ENCODE results near the gene ZNF195.
"Not testable (repeated sequence)": the region's sequence is repeated elsewhere in the genome, so short reads cannot be mapped to it uniquely, and the experiment has no call there.

The ZNF195 gene

DNA sequence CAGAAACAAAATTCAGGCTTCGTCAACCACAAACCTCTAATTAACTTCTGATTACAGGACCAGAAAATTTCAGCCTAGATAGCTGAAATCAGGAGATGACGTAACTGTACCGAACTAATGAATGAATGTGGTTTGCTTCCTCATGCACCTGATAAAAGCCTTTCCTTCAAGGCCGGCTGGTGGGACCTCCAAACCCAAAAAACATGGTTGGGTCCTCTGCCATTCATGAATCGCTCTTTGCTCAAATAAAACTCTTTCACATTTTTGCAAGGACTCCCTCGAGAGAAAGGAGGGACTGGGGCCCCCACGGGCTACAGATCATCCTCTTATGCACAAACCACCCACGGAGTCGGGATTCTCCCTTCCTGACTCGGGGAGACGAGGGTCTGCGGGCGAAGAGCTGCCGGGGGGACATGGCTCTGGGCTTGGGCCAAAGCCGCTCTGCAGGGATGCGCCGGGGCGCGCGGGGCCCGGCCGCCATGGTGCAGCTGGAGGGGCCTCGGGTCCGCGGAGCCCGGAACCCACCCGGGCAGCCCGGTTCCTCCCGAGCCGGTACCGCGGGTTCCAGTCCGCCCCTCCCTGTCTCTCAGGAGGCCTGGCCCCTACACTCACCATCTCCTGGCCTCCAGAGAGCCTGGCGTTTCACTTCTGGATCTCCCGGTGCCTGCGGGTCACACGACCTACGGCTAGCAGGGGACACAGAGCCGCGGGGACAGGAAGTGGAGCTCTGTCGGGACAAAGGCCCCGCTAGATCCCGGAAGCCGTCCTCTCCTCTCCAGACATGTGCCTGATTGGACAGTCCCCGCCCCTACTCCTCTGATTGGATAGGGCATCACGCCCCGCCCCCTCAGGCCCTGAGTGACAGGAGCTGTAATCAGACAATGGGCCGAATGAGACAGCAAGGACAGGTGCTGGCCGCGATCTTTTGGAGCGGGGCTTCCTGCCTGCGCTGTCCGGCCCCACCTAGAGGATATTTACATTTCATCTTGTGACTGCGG lies at the start of gene ZNF195:
ZNF195 (minus strand) TSS at position 721 of the 998 bp plus-strand sequence; CDS start at position 615, 106 bp downstream.
- peak; percentile 99 for DNase-seq (ENCODE audit: extremely low spot score)
- TF ChIP-seq, protein P1, sequence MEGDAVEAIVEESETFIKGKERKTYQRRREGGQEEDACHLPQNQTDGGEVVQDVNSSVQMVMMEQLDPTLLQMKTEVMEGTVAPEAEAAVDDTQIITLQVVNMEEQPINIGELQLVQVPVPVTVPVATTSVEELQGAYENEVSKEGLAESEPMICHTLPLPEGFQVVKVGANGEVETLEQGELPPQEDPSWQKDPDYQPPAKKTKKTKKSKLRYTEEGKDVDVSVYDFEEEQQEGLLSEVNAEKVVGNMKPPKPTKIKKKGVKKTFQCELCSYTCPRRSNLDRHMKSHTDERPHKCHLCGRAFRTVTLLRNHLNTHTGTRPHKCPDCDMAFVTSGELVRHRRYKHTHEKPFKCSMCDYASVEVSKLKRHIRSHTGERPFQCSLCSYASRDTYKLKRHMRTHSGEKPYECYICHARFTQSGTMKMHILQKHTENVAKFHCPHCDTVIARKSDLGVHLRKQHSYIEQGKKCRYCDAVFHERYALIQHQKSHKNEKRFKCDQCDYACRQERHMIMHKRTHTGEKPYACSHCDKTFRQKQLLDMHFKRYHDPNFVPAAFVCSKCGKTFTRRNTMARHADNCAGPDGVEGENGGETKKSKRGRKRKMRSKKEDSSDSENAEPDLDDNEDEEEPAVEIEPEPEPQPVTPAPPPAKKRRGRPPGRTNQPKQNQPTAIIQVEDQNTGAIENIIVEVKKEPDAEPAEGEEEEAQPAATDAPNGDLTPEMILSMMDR (IDR thresholded peaks at IDR 0.05; ENCODE audit: control extremely low read depth, extremely low read depth, low read depth, missing control alignments): no peak
- ChIA-PET POLR2A (interaction anchor here (0.6 kb wide), 1 partner anchor 432 kb away, joined by 3 read pairs; no protein-coding TSS in a partner anchor), CTCF (interaction anchor here (0.6 to 6.4 kb wide), 4 partner anchors 25 to 37 kb away, joined by 3 to 36 read pairs (median 4); no protein-coding TSS in a partner anchor)

DNA sequence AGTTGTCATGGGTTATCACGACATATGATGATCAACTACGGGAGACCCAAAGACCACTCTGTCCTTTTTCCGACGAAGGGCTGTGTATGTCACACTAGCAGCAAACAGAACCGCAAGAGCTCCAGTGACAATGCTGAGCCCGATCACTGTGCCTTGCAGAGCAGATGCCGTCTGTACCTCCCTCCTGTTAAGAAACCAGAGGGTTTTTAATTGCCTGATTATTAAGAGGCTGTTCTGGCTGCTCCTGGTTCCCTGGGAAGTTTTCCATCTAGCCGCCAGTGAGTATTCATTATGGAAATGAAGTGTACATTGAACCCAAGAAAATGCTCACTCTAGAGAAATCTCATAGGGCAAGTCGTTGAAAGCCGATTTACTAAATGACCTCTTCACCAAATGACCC lies 49.1 kb upstream of the ZNF195 start:
- POLR2A ChIA-PET; DNase-seq (ENCODE audit: extremely low spot score); CTCF ChIA-PET: not testable (repeated sequence)

DNA sequence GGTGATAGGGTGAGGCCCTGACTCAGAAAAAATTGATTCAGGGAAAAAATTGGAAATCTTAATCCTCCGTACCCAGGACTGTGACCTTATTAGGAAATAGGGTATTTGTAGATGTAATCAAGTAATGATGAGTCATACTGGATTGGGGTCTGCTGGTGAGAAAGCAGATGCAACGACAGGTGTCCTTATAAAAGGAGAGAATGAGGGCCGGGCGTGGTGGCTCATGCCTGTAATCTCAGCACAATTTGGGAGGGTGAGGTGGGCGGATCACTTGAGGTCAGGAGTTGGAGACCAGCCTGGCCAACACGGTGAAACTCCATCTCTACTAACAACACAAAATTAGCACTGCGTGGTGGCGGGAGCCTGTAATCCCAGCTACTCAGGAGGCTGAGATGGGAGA lies 47.6 kb upstream of the ZNF195 start:
- DNase-seq (ENCODE audit: extremely low spot score); CTCF ChIA-PET; POLR2A ChIA-PET: not testable (repeated sequence)

DNA sequence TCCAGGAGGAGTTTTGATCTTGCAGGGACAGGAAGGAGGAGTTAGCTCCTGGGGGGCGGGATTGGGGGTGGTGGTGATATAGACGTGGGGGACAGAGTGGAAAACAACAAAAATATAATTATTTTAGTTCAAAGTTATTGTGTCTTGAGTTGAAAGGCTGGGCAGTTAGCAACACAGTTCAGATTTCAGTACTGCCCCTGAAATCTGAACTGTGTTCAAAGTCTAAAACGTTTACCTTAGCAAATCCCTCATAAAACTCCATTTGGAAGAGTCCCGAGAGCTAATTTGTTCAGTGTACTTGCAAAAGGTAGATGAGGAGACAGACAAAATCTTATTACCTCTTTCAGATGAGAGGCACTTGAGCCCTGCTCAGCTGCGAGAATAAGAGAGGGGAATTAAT lies 45.0 kb upstream of the ZNF195 start:
- DNase-seq (ENCODE audit: extremely low spot score); CTCF ChIA-PET; POLR2A ChIA-PET: not testable (repeated sequence)

DNA sequence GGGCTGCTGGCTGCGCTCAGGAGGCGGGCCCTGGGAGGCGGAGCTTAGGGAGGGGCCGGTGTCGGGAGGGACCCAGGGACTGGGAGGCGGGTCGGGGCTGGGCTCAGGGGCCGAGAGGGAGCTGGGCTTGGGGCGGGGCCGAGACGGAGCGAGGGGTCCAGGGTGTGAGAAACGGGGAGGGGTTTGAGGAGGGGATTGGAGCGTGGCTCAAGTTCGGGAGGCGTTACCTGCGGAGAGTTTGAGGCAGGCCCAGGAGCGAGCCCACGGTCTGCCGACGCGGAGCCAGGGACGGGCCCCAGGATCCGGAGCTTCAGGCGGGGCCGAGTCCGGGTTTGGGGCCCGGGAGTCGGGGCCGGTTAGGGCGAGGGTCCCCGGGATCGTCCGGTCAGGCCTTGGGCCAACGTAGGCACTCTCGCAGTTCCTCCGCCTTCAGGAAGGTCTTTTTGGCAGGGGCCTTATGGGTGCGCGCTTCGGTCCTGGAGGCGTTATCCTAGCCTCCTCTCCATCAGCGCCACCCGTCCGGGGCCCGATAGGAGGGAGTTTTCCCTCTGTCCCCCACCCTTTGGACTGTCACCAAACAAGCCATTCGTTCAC lies 44.3 kb upstream of the ZNF195 start:
- POLR2A ChIA-PET: not testable (repeated sequence)
- CTCF ChIA-PET: interaction anchor here (1.6 kb wide), 1 partner anchor 83 kb away, joined by 4 read pairs; no protein-coding TSS in a partner anchor
- DNase-seq (ENCODE audit: extremely low spot score): peak; percentile 21

DNA sequence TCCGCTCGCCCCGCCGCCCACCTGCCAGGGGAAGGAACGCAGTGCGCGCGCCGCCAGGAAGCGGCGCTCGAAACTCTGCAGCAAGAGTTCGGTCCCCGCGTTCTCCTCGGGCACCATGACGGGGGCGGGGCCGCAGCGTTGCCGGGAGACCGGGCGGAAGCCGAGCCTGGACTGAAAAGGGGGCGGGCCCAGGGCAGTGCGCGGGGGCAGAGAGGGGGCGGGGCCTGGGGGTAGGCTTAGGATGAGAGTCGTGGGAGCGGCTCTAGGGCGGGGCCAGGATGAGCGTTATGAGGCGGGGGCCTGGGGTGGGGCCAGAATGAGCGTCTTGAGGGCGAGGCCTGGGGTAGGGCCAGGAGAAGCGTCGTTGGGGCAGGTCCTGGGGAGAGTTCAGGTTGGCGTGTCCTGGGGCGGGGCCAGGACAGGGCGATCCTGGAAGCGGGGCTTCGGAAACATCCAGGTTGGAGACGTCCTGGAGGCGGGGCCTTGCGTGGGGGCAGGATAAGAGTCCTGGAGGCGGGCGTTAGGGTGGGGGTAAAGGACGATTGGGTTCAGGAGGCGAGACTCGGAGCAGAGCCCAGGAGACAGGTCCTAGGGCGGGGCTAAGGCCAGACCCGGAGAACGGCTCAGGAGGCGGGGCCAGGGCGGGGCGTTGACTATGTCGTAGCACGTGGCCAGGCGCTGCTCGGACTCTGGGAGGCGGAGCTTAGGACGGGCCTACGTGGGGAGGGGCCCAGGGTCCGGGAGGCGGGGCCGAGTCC lies 43.6 kb upstream of the ZNF195 start:
- DNase-seq (ENCODE audit: extremely low spot score): peak; percentile 82
- POLR2A ChIA-PET: not testable (repeated sequence)
- CTCF ChIA-PET: interaction anchor here (1.6 kb wide), 1 partner anchor 82 kb away, joined by 4 read pairs; no protein-coding TSS in a partner anchor

DNA sequence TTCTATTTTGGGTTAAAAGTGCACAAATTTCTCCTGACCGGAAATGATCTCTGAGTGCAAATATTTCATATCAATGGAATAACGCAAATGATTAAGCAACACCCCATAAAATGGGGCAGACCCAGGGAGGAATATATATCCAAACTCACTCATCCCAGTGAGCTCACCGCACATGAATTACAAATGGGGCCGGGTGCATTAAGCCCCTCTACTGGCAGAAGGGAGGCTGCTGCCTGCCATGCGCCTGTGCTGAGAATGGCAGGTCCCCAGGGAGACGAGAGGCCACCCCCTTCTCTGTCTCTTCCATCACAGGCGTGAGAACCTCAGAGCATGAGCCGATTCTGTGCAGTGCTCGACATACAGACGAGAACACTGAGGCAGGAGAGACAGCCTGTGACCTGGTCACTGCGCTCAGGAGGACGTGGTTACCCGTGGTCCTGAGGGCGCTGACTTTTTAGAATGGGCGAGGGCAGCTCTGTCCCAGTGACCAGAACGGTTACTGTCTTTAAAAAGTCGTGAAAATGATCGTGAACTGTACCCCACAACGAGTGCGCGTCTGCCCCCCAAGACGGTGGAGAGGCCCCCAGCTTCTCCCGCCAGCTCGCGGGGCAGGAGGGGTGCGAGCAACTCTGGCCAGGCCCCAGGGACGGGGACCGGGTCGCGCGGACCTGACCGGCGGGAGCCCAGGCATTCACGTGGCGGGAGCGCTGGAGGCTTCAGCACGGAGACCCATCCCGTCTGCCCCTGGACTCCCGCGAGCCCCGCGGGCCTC lies 42.8 kb upstream of the ZNF195 start:
- POLR2A ChIA-PET: not testable (repeated sequence)
- CTCF ChIA-PET: interaction anchor here (1.6 kb wide), 1 partner anchor 81 kb away, joined by 4 read pairs; no protein-coding TSS in a partner anchor

DNA sequence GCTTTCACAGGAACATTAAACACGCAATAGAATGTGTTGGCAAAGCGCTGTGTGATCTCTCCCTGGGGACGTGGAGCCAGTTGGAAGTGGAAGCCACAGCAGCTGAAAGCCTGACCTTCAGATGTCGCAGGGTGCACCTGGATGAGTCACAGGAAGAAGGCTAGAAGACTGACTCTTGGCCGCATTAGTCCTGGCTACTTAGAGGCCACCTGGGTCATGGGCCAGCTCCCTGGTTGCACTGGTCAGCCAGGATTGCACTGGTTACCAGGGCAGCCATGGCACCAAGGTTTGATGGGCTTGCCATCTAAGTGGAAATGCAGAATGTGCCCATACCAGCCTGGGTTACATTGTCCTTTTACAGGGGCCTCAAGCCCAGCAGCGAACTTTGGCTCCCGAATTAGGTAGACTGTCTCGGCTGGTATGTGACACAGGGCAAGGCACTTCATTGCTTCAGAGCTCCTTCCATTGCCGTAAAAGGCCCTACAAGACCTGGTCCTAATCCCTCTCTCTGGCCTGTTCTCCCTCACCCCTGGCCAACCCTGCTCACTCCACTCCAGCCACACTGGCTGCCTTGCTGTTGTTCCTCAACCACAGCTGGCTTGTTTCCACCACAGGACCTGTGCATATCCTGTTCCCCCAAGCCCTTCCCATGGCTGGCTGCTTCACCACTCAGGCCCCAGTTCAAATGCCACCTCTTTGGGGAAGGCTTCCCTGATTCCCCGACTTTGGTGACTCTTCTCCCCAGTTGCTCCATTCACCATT lies 41.5 kb upstream of the ZNF195 start:
- CTCF ChIA-PET: interaction anchor here (1.0 to 1.5 kb wide), 2 partner anchors 12 to 79 kb away, joined by 3 to 7 read pairs; no protein-coding TSS in a partner anchor
- DNase-seq (ENCODE audit: extremely low spot score); POLR2A ChIA-PET: not testable (repeated sequence)

More for the DNA sequence above, 42.8 kb upstream of the ZNF195 start:
- not testable (repeated sequence) for DNase-seq (ENCODE audit: extremely low spot score)

DNA sequence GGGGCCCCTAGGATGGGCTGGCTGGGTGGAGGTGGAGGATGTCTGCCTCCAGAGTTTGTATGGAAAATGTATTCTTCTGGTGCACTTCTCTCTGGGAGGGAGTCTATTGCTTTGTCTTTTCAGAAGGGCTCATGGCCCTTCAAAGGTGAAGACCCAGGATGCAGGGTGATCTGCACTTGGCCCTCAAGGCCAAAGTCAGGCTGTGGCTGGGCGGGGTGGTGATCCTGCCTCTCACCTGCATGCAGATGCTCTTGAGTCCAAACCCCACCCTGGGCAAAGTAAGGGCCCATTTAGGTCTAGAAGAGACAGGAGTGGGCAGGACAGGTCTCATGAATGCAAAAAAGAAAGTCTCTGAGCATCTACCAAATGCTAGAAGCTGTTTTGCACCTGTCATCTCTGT lies 40.5 kb upstream of the ZNF195 start:
- CTCF ChIA-PET: interaction anchor here (1.0 to 1.5 kb wide), 2 partner anchors 11 to 78 kb away, joined by 3 to 7 read pairs; no protein-coding TSS in a partner anchor
- POLR2A ChIA-PET: not testable (repeated sequence)

GRCh38 chr11:3417047-3417446 lies 38.1 kb upstream of the ZNF195 start:
- DNase-seq (ENCODE audit: extremely low spot score); POLR2A ChIA-PET: not testable (repeated sequence)
- TF ChIP-seq, protein P1 (IDR thresholded peaks at IDR 0.05; ENCODE audit: control extremely low read depth, extremely low read depth, low read depth, missing control alignments): peak; percentile 31
- CTCF ChIA-PET: interaction anchor here (2.2 kb wide), 1 partner anchor 76 kb away, joined by 8 read pairs; no protein-coding TSS in a partner anchor

More for the DNA sequence above, 40.5 kb upstream of the ZNF195 start:
- not testable (repeated sequence) for DNase-seq (ENCODE audit: extremely low spot score)

GRCh38 chr11:3415301-3415700 lies 36.4 kb upstream of the ZNF195 start:
- CTCF ChIA-PET; POLR2A ChIA-PET; DNase-seq (ENCODE audit: extremely low spot score): not testable (repeated sequence)

DNA sequence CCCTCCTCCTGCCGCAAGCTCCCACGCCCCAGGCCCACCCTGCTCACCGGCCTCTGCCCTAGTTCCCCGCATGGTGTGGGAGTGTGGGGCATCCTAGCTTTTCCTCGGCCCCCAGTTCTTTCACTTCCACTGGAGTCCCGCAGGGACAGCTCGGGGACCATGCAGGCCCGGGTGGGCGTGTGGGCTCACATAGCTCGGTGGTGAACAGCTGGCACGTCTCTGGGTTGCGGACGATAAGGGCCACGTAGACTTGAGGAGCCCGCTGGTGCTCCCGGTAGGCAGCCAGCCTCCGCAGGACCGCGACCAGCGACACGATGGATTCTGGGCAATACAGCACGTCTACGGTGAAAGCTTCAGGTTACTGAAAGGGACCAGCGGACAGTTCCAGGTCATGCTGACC lies 34.7 kb upstream of the ZNF195 start:
- DNase-seq (ENCODE audit: extremely low spot score); POLR2A ChIA-PET: not testable (repeated sequence)
- CTCF ChIA-PET: interaction anchor here (1.1 kb wide), 1 partner anchor 72 kb away, joined by 3 read pairs; no protein-coding TSS in a partner anchor
